ENCODE measurements around the gene OGFOD1.

DNA sequence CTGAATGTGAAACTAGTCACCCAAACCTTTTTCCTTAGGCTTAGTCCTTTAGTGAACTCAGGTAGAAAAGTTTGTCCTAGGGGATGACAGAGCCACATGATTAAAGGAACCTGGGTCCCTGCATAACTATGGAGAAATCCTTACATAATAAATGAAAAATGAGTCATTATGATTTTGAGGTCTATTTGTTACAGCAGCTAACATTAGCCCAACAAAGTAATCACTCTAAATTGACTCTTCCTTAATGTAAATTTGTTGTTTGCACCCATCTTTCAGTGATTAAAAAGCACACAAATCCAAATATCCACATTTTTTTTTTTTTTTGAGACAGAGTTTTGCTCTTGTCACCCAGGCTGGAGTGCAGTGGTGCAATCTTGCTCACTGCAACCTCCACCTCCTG, 32.0 kb downstream of the OGFOD1 start:
- TF ChIP-seq POLR2A (IDR thresholded peaks at IDR 0.05): no peak
- TF ChIP-seq, protein P1, sequence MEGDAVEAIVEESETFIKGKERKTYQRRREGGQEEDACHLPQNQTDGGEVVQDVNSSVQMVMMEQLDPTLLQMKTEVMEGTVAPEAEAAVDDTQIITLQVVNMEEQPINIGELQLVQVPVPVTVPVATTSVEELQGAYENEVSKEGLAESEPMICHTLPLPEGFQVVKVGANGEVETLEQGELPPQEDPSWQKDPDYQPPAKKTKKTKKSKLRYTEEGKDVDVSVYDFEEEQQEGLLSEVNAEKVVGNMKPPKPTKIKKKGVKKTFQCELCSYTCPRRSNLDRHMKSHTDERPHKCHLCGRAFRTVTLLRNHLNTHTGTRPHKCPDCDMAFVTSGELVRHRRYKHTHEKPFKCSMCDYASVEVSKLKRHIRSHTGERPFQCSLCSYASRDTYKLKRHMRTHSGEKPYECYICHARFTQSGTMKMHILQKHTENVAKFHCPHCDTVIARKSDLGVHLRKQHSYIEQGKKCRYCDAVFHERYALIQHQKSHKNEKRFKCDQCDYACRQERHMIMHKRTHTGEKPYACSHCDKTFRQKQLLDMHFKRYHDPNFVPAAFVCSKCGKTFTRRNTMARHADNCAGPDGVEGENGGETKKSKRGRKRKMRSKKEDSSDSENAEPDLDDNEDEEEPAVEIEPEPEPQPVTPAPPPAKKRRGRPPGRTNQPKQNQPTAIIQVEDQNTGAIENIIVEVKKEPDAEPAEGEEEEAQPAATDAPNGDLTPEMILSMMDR (IDR thresholded peaks at IDR 0.05 in 8 of 11, conservative IDR thresholded peaks at IDR 0.05 in 3 of 11): no peak
- no peak for TF ChIP-seq POLR2AphosphoS5 (IDR thresholded peaks at IDR 0.05)

All from spleen (tissue), 7 donors.